Esophagus (tissue), 2 donors: ENCODE results near the gene ST6GAL1. TPM values are rescaled to one million over a fixed set of nuclear protein-coding genes. Genes with fewer than 3 reads are reported as not detected.

ENCODE experiments used
- H3K27ac ChIP-seq, 2 donors: one replicate each; pipeline ENCODE4 v1.5.1; 2013; ENCODE audit warnings: low read depth in 2 of 2, mild to moderate bottlenecking in 2 of 2, inconsistent platforms in 1 of 2, low read length in 1 of 2, moderate library complexity in 1 of 2
- H3K27me3 ChIP-seq, 2 donors: one replicate each; pipeline ENCODE4 v1.6.1; 2013; ENCODE audit warnings: low read length in 2 of 2, control low read depth in 1 of 2, mild to moderate bottlenecking in 1 of 2; ENCODE audit not compliant: insufficient read depth in 2 of 2, control insufficient read depth in 1 of 2
- H3K36me3 ChIP-seq, 2 donors: one replicate each; pipeline ENCODE4 v1.6.1; 2013; ENCODE audit warnings: low read length in 1 of 2; ENCODE audit not compliant: control insufficient read depth in 2 of 2, insufficient read depth in 2 of 2
- H3K4me1 ChIP-seq, 2 donors: one replicate each; pipeline ENCODE4 v1.6.1; 2013; ENCODE audit warnings: low read length in 1 of 2; ENCODE audit not compliant: control insufficient read depth in 2 of 2, insufficient read depth in 2 of 2
- H3K4me3 ChIP-seq, 2 donors: one replicate each; pipeline ENCODE4 v1.5.1; 2013; ENCODE audit warnings: low read length in 2 of 2, mild to moderate bottlenecking in 2 of 2, low read depth in 1 of 2, moderate library complexity in 1 of 2
- H3K9me3 ChIP-seq, 2 donors: one replicate each; pipeline ENCODE4 v1.6.1; 2013; ENCODE audit warnings: mild to moderate bottlenecking in 2 of 2, low read depth in 1 of 2, low read length in 1 of 2, moderate library complexity in 1 of 2; ENCODE audit not compliant: control insufficient read depth in 2 of 2, insufficient read depth in 1 of 2
- WGBS, 2 donors: extraction: QIAGEN DNeasy Blood & Tissue Kit; methylation state at CpG; one replicate each; pipeline ENCODE4 v1.1.7; 2013; 5-methylcytosine and 5-hydroxymethylcytosine counted together
- polyA plus RNA-seq, 2 donors: library from polyadenylated mRNA; stranded (reverse); fragments of 200-250 nt; gene quantifications; one replicate each; pipeline ENCODE4 v1.2.3, GENCODE V29; 2013
- donor health status: healthy with polysubstance abuse.
- donor health status: Bipolar disorder and iron deficiency.

Gene ST6GAL1
- polyA plus RNA-seq, 2 donors: 2.0 to 3.0 TPM

GRCh38 chr3:186975726-186976125 lies 45.4 kb downstream of the ST6GAL1 start:
- Histone ChIP-seq H3K27ac (no peak overlapping the region), H3K4me3 (no peak overlapping the region), H3K9me3 (no peaks in the 10 kb centered on the region), H3K4me1 (no peaks in the 10 kb centered on the region), H3K36me3 (peaks cover 0 to 3% of the 10 kb centered on the region in 2 donors), H3K27me3 (no peaks in the 10 kb centered on the region)
- 86 to 90% methylated on average over 6 of the region's 6 CpGs for WGBS, 2 donors

DNA sequence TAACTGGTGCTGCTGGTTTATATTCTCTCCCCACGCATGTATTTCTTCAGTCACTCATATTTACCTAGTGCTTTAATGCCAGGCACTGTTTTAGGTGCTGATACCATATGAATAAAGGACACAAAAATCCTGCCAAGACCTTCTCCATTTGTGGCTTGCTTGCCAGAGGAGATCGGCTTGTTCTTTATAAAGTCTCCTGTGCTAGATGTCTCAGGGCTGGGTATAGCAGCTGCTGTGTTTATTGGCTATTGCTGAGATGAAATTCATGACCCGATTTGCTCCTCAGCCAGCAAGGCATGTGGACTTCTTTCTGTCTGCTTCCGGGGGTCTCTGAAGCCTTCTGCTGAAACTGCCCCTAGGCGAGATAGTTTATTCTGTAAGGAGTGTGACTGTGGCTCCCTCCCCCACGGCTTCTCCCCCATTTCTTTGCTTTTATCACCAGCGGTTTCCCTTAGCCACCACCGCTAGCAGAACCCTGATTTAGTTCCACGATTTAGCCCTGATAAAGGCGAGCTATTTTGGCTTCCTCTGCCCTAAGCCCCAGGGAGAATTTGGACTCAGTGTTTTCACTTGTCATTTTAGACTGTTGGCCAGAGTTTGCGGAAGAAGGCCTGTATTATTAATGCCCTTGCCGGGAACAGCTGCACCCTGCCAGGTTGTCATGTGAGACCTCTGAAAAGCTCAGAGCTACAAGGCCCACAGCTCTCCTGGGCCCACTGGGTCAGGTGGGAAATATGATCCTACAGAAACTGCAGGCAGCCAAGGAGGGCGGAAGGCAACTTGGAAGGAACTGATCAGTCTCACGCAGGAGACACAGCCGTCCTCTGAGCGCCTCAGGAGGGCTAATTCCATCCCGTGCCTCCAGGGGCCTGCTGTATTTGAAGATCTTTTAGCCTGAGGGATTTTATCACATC lies 46.8 kb downstream of the ST6GAL1 start:
- H3K9me3 ChIP-seq: no peaks in the 10 kb centered on the region
- no peak overlapping the region for H3K4me3 ChIP-seq
- 43 to 47% methylated on average over 17 of the region's 17 CpGs for WGBS, 2 donors
- peak overlapping the region; percentile 29 to 62 for H3K27ac ChIP-seq
- H3K4me1 ChIP-seq: no peaks in the 10 kb centered on the region
- H3K36me3 ChIP-seq: peaks cover 0 to 3% of the 10 kb centered on the region in 2 donors
- H3K27me3 ChIP-seq: no peaks in the 10 kb centered on the region

GRCh38 chr3:186978712-186979111 lies 48.4 kb downstream of the ST6GAL1 start:
- Histone ChIP-seq H3K9me3 (no peaks in the 10 kb centered on the region), H3K27me3 (no peaks in the 10 kb centered on the region), H3K4me3 (no peak overlapping the region), H3K4me1 (no peaks in the 10 kb centered on the region), H3K27ac (no peak overlapping the region), H3K36me3 (peaks cover 0 to 3% of the 10 kb centered on the region in 2 donors)
- 94 to 95% methylated on average over 2 of the region's 2 CpGs for WGBS, 2 donors

DNA sequence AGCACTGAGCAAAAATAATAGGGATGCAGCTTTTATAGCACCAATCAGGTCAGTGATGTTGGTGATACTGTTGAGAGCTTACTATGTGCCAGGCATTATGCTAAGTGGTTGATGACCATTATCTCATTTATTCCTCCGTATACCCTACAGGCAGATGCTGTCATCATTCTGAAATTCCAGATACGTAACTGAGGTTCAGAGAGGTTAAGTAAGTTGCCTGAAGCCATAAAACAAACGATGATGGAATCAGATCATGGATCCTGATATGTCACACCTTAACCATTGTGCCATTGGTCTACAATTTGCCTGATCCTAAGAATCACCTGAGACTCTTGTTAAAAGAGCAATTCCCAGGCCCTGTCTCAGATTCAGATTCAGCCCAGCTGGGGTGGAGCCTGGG lies 49.5 kb downstream of the ST6GAL1 start:
- Histone ChIP-seq H3K4me1 (no peaks in the 10 kb centered on the region), H3K9me3 (no peaks in the 10 kb centered on the region), H3K27ac (no peak overlapping the region), H3K36me3 (no peaks in the 10 kb centered on the region), H3K4me3 (no peak overlapping the region), H3K27me3 (no peaks in the 10 kb centered on the region)
- 89% methylated on average over 3 of the region's 3 CpGs for WGBS, 2 donors

DNA sequence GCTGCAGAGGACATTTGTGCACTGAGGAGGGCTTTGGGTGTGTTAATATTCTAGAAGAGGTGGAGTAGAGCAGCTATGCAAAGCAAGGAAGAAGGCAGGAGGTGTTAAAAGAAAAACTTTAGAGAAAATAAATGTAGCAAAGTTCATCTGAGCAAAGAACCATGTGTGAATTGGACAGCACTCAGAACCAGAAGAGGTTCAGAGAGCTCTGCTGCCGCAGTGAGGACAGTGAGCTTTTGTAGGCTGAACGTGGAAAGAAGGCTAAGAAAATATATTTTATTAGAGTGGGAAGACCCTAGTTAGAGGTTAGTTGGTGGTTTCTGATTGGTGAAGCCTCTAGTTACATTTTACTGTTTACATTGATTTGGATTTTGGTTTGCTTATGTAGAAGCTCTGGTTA lies 50.7 kb downstream of the ST6GAL1 start:
- H3K4me3 ChIP-seq: no peak overlapping the region
- H3K4me1 ChIP-seq: no peaks in the 10 kb centered on the region
- H3K27ac ChIP-seq: no peak overlapping the region
- H3K36me3 ChIP-seq: no peaks in the 10 kb centered on the region
- WGBS, 2 donors: 82 to 86% methylated on average over 2 of the region's 2 CpGs
- H3K9me3 ChIP-seq: no peaks in the 10 kb centered on the region
- no peaks in the 10 kb centered on the region for H3K27me3 ChIP-seq

- no peaks in the 10 kb centered on the region for H3K4me1 ChIP-seq
- H3K4me3 ChIP-seq: no peak overlapping the region
- H3K36me3 ChIP-seq: no peaks in the 10 kb centered on the region
- WGBS, 2 donors: 78 to 89% methylated on average over 4 of the region's 4 CpGs
- no peaks in the 10 kb centered on the region for H3K9me3 ChIP-seq
- H3K27ac ChIP-seq: no peak overlapping the region
- no peaks in the 10 kb centered on the region for H3K27me3 ChIP-seq
Observed at GRCh38 chr3:186983659-186984058, 53.3 kb downstream of the ST6GAL1 start.

GRCh38 chr3:186984064-186984463 lies 53.7 kb downstream of the ST6GAL1 start:
- Histone ChIP-seq H3K27me3 (no peaks in the 10 kb centered on the region), H3K36me3 (no peaks in the 10 kb centered on the region), H3K27ac (no peak overlapping the region), H3K4me3 (no peak overlapping the region), H3K4me1 (no peaks in the 10 kb centered on the region), H3K9me3 (no peaks in the 10 kb centered on the region)
- WGBS, 2 donors: 90 to 93% methylated on average over 6 of the region's 6 CpGs

GRCh38 chr3:186985661-186986364 lies 55.5 kb downstream of the ST6GAL1 start:
- H3K36me3 ChIP-seq: no peaks in the 10 kb centered on the region
- H3K4me1 ChIP-seq: peaks cover 0 to 1% of the 10 kb centered on the region in 2 donors
- H3K27me3 ChIP-seq: no peaks in the 10 kb centered on the region
- H3K27ac ChIP-seq: no peak overlapping the region
- no peak overlapping the region for H3K4me3 ChIP-seq
- H3K9me3 ChIP-seq: no peaks in the 10 kb centered on the region
- WGBS, 2 donors: 78 to 79% methylated on average over 14 of the region's 14 CpGs

DNA sequence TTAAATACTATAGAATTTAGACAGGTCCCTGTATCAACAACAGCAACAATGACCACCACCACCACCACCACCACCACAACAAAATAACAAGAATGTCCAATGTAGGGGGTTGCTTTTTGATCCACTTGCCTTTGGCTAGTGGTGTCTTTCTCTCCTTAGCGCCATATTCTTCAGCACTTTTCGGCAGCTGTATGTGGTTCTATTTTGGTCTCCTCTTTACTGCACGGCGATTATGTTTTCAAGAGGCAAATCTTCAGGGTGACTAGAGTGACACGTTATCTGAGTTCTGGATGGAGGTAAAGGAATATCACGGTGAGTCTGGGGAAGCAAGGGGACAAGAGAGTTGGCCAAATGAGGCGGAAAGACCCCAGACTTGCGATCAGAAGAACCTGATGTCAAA lies 56.1 kb downstream of the ST6GAL1 start:
- Histone ChIP-seq H3K4me3 (no peak overlapping the region), H3K9me3 (no peaks in the 10 kb centered on the region), H3K27ac (no peak overlapping the region), H3K36me3 (no peaks in the 10 kb centered on the region), H3K27me3 (no peaks in the 10 kb centered on the region), H3K4me1 (peaks cover 0 to 2% of the 10 kb centered on the region in 2 donors)
- 94 to 95% methylated on average over 8 of the region's 8 CpGs for WGBS, 2 donors
